ENCODE results near the gene RPTOR. TPM values are rescaled to one million over a fixed set of nuclear protein-coding genes. Genes with fewer than 3 reads are reported as not detected.
A peak's percentile ranks its signal among the peaks of the same experiment; 100 is the strongest.

Gene RPTOR
- polyA plus RNA-seq, 1 donor (not counting 4 experiments of a cell fraction or from before 2014, with no cell fraction given), result 4.0 TPM

DNA sequence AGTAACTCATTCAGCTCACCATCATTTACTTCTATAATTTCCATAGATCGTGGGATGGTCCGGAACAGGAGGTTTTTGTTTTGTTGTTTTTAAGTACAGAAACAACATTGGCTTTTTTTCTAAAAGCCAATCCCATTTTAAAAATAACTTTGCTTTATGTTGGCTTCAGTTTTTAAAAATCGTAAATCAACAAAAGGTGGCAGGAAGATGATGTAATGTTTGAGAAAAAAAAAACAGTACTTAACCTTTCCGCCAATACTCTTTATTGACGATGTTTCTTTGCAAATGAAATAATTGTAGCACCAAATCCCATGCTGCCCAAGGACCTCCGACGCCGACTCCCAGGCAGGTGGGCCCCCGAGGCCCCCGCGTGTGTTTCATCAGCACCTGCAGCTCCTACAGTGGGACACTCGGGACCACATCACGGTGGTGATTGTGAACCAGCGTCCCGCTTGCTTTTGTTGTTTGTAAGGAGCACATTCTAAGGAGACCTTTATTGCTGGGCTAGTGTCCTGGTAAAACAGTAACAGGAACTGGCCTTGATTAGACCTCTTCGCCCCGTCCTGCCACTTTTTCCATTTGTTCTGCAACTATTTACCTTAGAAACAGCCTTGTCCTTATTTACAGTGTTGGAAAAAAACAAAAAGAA lies 306.8 kb downstream of the RPTOR start:
- DNase-seq (ENCODE audit: low read depth, low spot score), result no peak
- H3K79me2 ChIP-seq (ENCODE audit: control insufficient read depth, insufficient read depth, low read length), result no peaks in the 10 kb centered on the region
- no peak overlapping the region for H3K4me3 ChIP-seq (ENCODE audit: control insufficient read depth in 2 of 3, extremely low read depth in 1 of 3, insufficient read depth in 2 of 3, low read depth in 1 of 3, low read length in 3 of 3)
- FAIRE-seq, result no peak
- dilution Hi-C loops (cut with MboI; ENCODE audit: extremely low pct_ligation_motif_present, low sequenced_read_pairs), result no loop called here
- H3K4me1 ChIP-seq (ENCODE audit: control insufficient read depth, extremely low read depth, insufficient read depth, low read length), result peaks cover 31% of the 10 kb centered on the region
- no peak overlapping the region for H2AFZ ChIP-seq (ENCODE audit: control insufficient read depth, low read length)
- H3K27me3 ChIP-seq (ENCODE audit: control insufficient read depth, extremely low read depth, insufficient read depth, low read length), result no peaks in the 10 kb centered on the region
- H3K4me2 ChIP-seq (ENCODE audit: control insufficient read depth, extremely low read depth, insufficient read depth, low read depth, low read length), result peak overlapping the region; percentile 45
- H3K9ac ChIP-seq (ENCODE audit: control insufficient read depth, extremely low read depth, insufficient read depth, low read length), result no peak overlapping the region
- TF ChIP-seq EZH2 (IDR thresholded peaks at IDR 0.05; ENCODE audit: low read length), result no peak
- TF ChIP-seq, protein P1, sequence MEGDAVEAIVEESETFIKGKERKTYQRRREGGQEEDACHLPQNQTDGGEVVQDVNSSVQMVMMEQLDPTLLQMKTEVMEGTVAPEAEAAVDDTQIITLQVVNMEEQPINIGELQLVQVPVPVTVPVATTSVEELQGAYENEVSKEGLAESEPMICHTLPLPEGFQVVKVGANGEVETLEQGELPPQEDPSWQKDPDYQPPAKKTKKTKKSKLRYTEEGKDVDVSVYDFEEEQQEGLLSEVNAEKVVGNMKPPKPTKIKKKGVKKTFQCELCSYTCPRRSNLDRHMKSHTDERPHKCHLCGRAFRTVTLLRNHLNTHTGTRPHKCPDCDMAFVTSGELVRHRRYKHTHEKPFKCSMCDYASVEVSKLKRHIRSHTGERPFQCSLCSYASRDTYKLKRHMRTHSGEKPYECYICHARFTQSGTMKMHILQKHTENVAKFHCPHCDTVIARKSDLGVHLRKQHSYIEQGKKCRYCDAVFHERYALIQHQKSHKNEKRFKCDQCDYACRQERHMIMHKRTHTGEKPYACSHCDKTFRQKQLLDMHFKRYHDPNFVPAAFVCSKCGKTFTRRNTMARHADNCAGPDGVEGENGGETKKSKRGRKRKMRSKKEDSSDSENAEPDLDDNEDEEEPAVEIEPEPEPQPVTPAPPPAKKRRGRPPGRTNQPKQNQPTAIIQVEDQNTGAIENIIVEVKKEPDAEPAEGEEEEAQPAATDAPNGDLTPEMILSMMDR (optimal IDR thresholded peaks at IDR 0.05 in 1 of 3, IDR thresholded peaks at IDR 0.05 in 1 of 3, conservative IDR thresholded peaks at IDR 0.05 in 1 of 3; ENCODE audit: extremely low read depth in 1 of 3, insufficient read depth in 2 of 3, low read length in 3 of 3), result no peak
- peaks cover 5 to 9% of the 10 kb centered on the region in 2 experiments for H3K36me3 ChIP-seq (ENCODE audit: control insufficient read depth in 2 of 2, extremely low read depth in 1 of 2, insufficient read depth in 2 of 2, low read length in 2 of 2)
- H4K20me1 ChIP-seq (ENCODE audit: control insufficient read depth, extremely low read depth, insufficient read depth, low read length), result no peaks in the 10 kb centered on the region
- H3K27ac ChIP-seq (ENCODE audit: control insufficient read depth, insufficient read depth, low read length), result peak overlapping the region; percentile 70
- H3K9me3 ChIP-seq (ENCODE audit: control insufficient read depth, low read depth, low read length), result no peaks in the 10 kb centered on the region
- no peaks in the 10 kb centered on the region for H3K9me1 ChIP-seq (ENCODE audit: control insufficient read depth, extremely low read depth, insufficient read depth, low read length)

DNA sequence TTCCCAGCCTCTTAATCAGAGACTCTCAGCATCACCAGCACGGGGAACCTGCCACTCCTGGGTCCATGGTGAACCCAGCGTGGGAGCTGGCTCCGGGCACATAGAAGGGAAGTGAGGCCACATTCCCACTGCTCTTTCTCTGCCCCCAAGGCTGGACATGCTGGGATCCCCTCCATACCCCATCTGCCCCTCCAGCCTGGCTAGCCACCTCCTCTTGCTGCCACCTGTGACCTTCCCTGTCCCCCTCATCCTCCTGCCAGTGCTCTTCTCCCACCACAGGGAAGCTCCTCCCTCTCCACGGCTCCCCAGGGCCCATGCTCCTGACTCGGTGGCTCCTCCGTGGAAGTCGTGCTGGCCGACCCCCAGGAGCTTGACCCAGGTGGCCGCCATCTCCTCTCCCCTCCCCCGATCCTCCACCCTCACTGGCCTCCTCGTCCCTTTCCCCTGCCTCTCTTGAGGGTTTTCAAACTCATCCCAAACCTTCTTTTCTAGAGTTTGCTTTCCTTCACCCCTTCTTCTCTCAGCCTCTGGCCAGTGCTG lies 307.9 kb downstream of the RPTOR start:
- TF ChIP-seq EZH2 (IDR thresholded peaks at IDR 0.05; ENCODE audit: low read length), result no peak
- TF ChIP-seq, protein P1 (optimal IDR thresholded peaks at IDR 0.05 in 1 of 3, IDR thresholded peaks at IDR 0.05 in 1 of 3, conservative IDR thresholded peaks at IDR 0.05 in 1 of 3; ENCODE audit: extremely low read depth in 1 of 3, insufficient read depth in 2 of 3, low read length in 3 of 3), result no peak
- Histone ChIP-seq H2AFZ (ENCODE audit: control insufficient read depth, low read length) (no peak overlapping the region), H3K4me1 (ENCODE audit: control insufficient read depth, extremely low read depth, insufficient read depth, low read length) (peaks cover 37% of the 10 kb centered on the region), H3K27ac (ENCODE audit: control insufficient read depth, insufficient read depth, low read length) (no peak overlapping the region), H3K9ac (ENCODE audit: control insufficient read depth, extremely low read depth, insufficient read depth, low read length) (no peak overlapping the region), H3K4me3 (ENCODE audit: control insufficient read depth in 2 of 3, extremely low read depth in 1 of 3, insufficient read depth in 2 of 3, low read depth in 1 of 3, low read length in 3 of 3) (no peak overlapping the region), H3K4me2 (ENCODE audit: control insufficient read depth, extremely low read depth, insufficient read depth, low read depth, low read length) (no peak overlapping the region), H3K9me1 (ENCODE audit: control insufficient read depth, extremely low read depth, insufficient read depth, low read length) (no peaks in the 10 kb centered on the region), H3K9me3 (ENCODE audit: control insufficient read depth, low read depth, low read length) (no peaks in the 10 kb centered on the region), H3K79me2 (ENCODE audit: control insufficient read depth, insufficient read depth, low read length) (no peaks in the 10 kb centered on the region), H3K27me3 (ENCODE audit: control insufficient read depth, extremely low read depth, insufficient read depth, low read length) (no peaks in the 10 kb centered on the region), H4K20me1 (ENCODE audit: control insufficient read depth, extremely low read depth, insufficient read depth, low read length) (no peaks in the 10 kb centered on the region), H3K36me3 (ENCODE audit: control insufficient read depth in 2 of 2, extremely low read depth in 1 of 2, insufficient read depth in 2 of 2, low read length in 2 of 2) (peaks cover 4 to 8% of the 10 kb centered on the region in 2 experiments)
- no peak for DNase-seq (ENCODE audit: low read depth, low spot score)
- no peak for FAIRE-seq
- dilution Hi-C loops (cut with MboI; ENCODE audit: extremely low pct_ligation_motif_present, low sequenced_read_pairs), result no loop called here

Data from keratinocyte (primary cell).